HG02973 (cell line): ENCODE results near the gene RAET1E.
"Not testable (repeated sequence)": the region's sequence is repeated elsewhere in the genome, so short reads cannot be mapped to it uniquely, and the experiment has no call there.

Source experiments
- ATAC-seq: cut with Tn5 transposase; IDR thresholded peaks from one replicate; pipeline ENCODE4 v1.9.1; 2021; ENCODE audit warnings: moderate library complexity; ENCODE audit not compliant: unreplicated experiment

RAET1E gene

GRCh38 chr6:149862922-149863697 is 34.8 kb downstream of the RAET1E start:
- peak; percentile 21 for ATAC-seq

GRCh38 chr6:149862424-149862738 is 35.5 kb downstream of the RAET1E start:
- not testable (repeated sequence) for ATAC-seq

- ATAC-seq, result no peak
These were observed 36.1 kb downstream of the RAET1E start for GRCh38 chr6:149861603-149862423.

DNA sequence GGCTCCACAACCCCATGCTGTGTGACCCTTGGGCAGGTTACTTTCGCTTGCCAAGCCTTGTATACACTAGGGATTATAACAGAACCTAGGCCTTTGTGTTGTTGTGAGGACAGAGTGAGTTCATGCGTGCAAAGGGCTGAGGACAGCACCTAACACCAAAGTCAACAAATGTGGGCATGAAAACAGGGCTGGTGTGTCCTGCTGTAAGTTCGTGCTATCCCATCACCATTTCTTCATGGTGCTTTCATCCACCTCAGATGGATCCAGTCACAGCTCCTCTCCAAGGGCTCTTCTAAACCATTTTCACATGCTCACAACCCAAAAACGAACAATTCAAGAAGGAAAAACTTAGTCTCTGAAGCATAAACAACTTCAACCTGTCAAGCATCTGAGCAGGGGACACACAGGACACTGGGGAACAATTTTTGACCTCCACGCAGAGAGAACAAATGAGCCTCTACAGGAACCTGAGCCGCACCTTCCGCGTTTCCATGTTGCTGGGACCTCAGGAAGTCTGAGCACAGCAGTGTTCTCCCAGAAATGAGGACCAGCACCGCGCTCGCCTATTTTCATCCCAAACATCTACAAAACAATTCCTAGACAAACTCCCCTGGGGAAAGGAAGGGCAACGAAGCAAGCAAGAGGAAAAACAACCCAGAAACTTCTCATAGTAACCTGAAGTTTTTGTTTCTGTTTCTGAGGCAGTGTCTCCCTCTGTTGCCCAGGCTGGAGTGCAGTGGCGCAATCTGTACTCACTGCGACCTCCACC is 36.9 kb downstream of the RAET1E start:
- ATAC-seq, result no peak

DNA sequence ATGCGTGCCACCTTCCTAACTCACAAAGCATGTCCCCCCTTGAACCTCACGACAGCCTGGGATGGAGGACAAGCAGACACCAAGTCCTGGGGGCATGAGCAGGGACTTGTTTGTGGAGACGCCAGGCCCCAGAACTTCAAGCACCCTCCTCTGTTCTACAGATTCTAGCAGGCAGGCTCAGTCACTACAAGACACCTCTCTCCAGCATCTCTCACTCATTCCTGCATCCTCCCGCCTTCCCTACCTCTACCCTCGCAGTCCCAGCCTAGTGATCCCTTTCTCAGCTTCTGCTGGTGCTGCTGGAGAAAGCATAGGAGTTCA is 37.4 kb downstream of the RAET1E start:
- ATAC-seq, result no peak

DNA sequence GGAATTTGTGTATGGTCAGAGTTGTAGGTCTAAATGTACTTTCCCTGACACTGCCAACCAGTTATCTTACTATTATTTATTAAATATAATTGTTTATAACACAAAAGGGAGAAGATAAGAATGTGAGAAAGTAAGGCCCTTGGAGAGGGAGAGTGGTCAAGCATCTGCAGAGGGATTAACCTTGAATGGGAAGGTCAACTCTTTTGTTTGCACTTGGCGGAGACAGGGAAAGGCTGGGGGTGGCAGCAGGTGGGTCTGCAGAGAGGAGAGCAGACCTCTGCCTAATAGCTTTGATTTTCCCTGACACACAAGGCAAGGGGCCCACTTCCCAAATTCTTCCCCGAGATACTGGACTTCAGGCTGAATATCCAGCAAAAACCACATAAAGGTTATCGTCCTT is 38.0 kb downstream of the RAET1E start:
- ATAC-seq, result no peak

GRCh38 chr6:149859368-149859767 is 38.5 kb downstream of the RAET1E start:
- ATAC-seq, result no peak

DNA sequence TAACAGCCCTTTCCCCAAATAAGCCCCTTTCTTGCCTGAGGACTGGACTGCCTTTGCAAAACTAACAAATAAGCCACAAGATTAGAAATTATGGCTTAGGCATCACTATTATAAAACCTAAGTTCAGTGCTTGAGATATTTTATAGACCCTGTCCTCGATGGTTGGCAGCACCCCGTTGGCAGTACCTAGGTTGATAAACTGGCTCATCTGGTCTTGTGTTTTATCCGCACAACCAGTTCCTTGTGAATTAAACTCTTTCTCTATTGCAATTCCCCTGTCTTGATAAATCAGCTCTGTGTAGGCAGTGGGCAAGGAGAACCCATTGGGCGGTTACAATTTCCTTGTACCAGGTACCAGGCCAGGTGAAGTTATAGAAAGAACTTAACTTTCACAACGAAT is 40.4 kb downstream of the RAET1E start:
- ATAC-seq, result no peak

GRCh38 chr6:149856256-149856994 is 41.5 kb downstream of the RAET1E start:
- no peak for ATAC-seq

DNA sequence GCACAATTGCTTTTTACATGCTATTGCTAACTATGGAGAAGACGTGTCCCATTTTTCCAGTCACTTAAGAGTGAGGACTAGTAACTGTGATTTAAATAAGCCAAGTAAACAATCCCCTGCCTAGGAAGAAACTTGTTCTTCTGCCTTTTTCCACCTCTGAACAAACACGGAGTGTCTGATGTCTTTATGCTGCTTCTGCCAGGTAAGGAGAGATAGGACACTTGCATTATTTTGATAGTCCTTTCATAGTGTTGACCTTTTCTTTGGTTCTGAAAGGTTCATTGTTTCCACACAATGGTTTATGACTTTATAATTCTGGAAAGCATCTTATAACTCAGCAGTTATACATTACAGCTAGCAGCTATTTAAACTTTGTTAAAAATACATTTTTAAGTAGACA is 42.2 kb downstream of the RAET1E start:
- no peak for ATAC-seq

DNA sequence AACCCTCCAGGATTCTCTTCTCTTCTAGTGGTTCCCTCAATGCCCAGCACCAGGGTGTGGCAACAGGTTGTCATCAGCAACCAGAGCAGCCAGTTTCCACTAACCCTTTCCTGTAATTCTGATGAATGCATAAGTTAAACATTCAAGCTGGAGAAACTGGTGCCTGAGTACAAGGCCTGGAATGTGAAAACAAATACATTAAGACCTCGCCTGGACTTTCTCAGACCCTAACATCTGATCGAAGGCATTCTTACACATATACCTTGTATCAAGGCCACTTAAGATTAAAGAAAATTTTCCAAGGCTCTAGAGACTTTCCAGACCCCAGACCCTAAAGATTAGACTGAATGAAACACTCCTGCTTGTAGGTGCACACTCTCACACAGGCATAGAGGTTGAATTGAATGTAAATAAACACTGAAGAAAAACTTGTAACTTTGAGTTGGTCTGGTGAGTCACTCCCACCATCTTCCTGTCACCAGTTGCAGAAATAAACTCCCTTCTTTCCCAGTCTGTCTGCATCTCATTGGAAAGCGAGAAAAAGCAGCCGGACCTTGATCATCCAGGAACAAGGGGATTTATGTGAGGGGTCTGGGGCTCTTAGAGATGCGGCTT is 42.8 kb downstream of the RAET1E start:
- no peak for ATAC-seq

DNA sequence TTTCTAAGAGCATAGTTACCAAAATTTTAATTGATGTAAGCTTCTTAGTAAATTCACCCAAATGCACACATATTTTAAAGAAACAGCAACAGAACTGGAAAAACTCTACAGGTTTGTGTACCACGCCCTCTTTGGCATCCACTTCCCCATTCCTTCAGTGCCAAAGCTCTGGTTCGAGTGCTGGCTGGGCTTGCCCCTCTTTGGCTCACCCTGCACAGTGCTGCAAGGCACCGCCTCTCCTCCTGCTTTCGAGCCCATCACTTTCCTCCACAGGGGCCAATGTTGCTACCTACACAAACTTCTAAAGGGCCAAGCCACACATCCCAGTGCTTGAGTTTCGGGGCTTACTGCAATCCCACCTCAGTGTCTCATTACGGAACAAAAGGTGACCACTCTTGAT is 43.4 kb downstream of the RAET1E start:
- no peak for ATAC-seq

GRCh38 chr6:149854017-149854416 is 43.9 kb downstream of the RAET1E start:
- ATAC-seq, result not testable (repeated sequence)

- no peak for ATAC-seq
These were observed 45.0 kb downstream of the RAET1E start for GRCh38 chr6:149852881-149853280.

DNA sequence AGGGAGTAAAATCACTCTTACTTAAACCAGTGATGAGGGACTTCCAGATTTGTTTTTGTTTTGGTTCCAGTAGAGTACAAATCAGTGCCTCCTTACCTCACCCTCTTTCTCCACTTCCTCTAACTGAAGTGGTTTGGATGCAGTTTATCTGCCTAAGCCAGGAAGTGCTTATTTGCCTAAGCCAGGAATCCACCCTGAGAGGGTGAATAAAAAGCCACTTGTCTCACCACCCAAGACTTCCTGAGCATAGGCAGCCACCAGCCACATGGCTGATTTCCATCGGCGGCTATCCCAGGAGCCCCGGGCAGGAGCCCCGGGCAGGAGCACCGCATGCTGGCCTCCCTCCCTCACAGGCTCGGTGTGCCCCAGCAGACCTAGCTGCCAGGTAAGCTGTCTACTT is 45.7 kb downstream of the RAET1E start:
- ATAC-seq, result peak; percentile 60

DNA sequence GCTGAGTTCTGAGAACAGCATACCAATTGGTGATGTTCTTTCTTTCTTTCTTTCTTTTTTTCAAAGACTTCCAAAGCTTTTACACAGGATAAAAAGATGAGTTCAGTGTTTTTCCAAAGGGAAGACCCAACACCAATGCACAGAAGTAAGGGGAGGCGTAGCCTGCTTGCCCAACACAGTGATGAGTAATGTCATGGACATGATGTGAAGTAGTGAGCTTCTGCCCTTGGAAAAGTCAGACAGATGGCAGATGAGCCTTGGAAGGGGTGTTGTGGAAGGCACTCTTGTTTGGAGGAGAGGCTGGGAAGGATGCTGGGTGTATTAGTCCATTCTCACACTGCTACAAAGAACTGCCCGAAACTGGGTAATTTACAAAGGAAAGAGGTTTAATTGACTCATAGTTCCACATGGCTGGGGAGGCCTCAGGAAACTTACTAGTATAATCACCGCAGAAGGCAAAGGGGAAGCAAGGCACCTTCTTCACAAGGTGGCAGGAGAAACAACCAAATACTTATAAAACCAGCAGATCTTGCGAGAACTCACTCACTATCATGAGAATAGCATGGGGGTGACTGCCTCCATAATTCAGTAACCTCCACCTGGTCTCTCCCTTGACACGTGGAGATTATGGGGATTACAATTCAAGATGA is 46.3 kb downstream of the RAET1E start:
- ATAC-seq, result peak; percentile 9

GRCh38 chr6:149848343-149848742 is 49.6 kb downstream of the RAET1E start:
- not testable (repeated sequence) for ATAC-seq
